Fibroblast of skin of scalp (primary cell): ENCODE measurements around the gene ERI3.

Experiments
- DNase-seq: peaks from one replicate; pipeline ENCODE4 v3.0.0-alpha.2; 2013

Gene ERI3

DNA sequence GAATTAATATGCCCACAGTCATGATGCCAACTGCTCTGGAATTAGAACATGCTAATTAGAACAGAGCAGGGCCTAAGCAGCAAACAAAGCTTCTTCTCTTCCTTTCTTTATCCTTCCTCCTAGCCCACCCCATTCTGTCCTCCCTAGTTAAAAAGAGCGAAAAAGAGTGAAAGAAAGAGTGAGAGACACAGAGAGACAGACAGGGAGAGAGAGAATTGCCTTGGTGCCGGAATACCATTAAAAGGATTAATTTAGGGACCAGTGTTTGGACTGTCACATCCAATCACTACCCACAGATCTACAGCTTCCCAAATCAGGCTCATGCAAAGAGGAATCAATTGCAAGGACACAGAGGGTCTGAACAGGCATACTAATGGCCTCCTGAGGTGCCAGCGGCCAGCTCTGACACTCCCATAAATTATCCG, 7.0 kb downstream of the ERI3 start:
- no peak for DNase-seq

DNA sequence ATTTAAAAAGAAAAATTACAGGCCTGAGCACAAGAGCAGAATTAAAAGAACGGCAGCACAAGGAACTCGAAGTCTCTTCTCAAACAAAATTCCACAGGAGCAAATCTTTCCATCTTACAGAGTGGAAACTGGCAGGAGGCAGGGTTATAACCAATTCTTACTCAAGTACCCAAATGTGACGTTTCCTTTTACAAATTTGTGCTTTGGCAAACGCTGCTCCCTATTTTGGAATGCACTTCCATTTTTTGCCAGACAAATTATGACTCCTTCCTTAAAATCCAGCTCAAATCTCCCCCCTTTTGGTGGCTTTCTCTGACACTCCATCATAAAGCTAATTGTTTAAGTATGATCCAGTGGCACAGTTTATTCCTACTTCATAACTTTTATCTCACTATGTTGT, 7.8 kb downstream of the ERI3 start:
- peak; percentile 35 for DNase-seq

- DNase-seq: no peak
Observed at GRCh38 chr1:44346878-44347277, 8.2 kb downstream of the ERI3 start.

DNA sequence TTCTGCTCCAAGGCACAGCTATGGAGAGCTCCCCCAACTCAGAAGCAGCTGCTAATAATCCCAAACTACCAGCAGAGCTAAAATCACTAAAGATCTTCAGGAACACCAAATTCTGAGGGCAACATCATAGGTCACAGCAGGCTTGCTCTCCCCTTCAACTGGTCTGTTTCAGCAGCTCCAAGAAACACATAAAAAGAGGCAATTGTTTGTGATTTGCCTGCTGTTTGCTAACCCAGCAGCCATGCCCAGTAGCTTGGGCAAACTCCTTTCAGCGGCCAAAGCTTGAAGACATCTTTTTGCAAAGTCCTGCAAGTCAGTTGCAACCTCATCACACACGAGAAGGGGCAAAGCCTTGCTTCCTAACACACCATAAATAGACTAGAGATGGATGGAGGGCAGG, 8.9 kb downstream of the ERI3 start:
- no peak for DNase-seq

DNA sequence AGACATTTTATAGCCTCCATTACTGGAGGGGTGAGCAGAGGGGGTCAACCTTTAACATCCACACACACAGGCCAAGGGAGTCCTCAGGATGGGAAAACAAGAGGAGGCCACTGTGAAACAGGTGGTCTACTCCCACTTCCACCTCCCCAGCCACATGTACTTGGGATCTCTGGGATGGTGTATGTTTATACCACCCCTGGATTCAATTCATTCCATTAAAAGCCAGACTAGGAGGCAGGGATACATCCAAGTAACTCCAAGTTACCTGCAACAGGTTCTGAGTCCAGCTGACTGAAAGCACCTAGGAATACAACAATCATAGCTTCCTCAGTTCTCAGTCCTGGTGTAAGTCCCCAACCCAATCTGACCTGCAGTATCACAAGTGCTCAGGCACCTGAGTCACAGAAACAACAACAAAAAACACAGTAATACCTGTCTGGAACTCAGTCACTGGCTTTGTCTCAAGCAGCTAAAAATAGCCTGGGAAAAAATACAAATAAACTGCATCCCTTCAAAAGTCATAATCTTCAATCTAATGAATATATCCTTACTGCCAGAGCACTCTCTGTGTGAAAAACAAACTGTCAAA, 9.8 kb downstream of the ERI3 start:
- DNase-seq: no peak

DNA sequence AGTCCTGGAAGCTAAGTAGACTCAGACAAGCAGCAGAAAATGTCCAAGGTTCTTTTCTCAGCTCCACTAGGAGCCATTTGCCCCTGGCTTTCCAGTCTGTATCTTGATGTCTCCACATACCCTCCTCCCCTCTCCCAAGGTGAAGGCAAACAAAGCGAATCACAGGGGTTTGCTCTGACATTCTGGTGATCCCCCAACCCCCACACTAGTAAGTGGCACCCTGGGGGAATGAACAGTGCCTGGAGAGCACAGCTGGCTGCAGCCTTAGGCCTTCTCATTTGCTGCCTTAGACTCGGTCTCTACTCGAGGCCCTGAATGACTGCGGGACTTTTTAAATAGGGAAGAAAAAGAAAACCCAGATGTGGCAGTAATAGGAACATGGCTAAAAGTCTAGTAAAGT, 15.3 kb downstream of the ERI3 start:
- DNase-seq: no peak

GRCh38 chr1:44338136-44338535, 16.9 kb downstream of the ERI3 start:
- no peak for DNase-seq

- DNase-seq: no peak
Observed at GRCh38 chr1:44336668-44337067, 18.4 kb downstream of the ERI3 start.

DNA sequence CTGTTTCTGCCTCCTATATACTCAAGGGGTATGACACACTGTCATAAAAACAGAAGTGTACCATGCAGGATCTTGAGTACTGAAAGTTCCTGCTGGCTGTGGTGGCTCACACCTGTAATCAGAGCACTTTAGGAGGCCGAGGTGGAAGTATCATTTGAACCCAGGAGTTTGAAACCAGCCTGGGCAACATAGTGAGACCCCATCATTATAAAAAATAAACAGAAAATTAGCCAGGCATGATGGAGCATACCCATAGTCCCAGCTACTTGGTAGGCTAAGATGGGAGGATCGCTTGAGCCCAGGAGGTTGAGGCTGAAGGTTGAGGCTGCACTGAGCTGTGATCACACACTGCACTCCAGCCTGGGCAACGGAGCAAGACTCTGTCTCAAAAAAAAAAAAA, 20.1 kb downstream of the ERI3 start:
- DNase-seq: no peak

DNA sequence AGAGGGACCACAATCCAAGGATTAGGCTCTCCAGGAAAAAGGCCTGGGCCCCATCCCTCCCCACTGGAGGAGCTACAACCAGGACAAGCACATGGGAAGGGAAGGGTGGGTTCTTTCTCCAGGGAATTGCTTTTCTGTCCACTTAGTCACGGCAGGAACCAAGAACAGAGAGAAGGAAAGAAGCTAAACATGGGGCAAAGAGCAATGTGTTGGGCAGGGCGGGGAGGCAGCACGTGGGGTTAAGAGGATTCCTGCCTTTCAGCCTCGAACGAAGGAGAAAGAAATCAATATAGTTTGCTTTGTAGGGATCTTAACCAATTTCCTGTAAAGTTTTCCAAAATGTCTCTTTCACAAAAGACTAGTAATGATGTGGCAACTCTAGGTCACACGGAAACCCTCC, 21.7 kb downstream of the ERI3 start:
- no peak for DNase-seq

DNA sequence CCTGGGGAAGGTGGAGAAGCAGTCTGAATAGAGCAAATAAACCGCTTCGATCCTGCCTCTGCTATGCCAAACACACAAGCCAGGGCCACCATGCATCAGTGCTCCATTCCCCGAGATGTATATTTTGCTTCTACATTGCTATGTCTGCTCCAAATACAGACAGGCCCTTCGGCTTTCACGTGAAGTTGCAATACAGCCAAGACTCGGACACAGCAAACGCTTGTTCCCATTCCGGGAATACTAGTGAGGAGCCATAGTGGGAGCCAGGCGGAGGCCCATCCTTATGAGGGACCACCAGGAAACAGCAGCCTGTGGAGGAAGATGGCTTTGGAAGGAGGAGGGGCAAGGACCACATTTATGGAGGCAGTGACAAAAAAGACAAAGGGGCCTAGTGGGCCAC, 22.6 kb downstream of the ERI3 start:
- no peak for DNase-seq

GRCh38 chr1:44330935-44331334, 24.1 kb downstream of the ERI3 start:
- DNase-seq: no peak

- no peak for DNase-seq
Observed at GRCh38 chr1:44328671-44329416, 26.2 kb downstream of the ERI3 start.

DNA sequence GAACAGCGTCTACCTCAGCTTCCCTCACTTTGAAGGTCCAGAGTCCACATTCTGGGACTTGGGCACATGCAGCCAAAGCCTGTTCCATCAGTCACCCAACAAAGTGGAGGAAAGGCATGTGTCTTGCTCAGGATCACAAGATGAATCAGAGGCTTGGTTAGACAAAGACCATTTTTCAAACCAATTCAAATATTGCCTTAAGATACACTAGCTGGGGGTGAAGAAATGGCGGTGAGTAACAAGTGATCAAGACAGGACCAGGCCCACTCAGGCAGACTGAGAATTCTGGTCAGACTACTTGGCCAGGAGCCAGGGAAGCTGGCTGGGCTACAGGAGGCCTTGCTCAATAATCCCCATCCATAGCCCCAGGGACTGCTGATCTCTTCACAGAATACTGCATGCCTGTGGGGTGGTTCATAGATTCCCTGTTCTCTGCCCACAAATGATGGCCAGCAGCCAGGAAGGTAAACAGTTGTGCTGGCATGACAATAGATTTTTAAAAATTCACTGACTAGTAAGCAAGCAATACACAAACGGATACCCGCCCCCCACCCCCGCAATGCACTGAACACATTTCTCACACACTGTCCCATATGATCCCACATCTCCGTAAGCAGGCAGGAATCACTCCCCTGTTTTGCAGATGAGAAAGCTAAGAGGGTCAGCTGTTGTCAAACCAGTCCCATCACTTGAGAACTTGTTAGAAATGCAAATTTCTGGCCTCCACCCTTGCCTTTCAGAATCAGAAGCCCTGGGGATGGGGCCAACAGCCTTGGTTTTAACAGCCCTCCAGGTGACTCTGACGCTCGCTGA, 27.2 kb downstream of the ERI3 start:
- peak; percentile 100 for DNase-seq

GRCh38 chr1:44326821-44327465, 28.1 kb downstream of the ERI3 start:
- DNase-seq: peak; percentile 7

- peak; percentile 31 for DNase-seq
Observed at GRCh38 chr1:44326024-44326701, 28.9 kb downstream of the ERI3 start.

DNA sequence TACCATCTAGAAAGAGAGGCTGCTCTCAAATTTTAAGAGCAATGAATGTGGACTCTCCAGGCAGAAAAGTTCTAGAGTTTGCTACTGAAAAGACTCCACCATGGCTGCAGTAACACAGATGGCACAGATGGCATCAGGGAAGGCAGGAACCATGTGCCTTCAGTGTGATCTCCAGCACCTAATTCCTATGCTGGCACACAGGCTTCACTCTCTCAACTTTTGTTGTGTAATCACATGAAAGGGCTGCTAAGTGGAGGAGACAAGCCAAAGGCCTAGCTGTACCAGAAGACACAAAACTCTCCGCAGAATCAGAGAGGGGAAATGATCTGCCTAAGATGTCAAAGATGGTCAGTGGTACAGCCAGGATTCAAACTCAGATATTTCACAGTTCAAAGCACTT, 31.1 kb downstream of the ERI3 start:
- no peak for DNase-seq

DNA sequence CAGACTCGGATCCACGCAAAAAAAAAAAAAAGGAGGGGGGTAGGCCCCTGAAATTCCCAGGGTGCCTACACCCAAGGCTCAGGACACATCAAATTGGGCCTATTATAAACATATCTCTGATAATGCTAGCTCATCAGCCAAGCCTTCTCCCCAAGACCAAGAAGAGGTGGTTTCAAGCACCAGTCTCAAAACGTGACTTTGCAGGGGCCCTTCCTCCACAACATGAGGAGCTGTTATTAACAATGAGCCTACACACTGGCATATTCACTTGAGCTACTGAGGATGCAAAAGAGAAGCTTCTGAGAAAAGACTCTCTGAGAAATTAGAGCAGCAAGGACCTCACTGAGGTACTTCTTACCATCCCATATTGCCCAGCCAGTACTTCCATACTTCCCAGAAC, 32.7 kb downstream of the ERI3 start:
- no peak for DNase-seq

DNA sequence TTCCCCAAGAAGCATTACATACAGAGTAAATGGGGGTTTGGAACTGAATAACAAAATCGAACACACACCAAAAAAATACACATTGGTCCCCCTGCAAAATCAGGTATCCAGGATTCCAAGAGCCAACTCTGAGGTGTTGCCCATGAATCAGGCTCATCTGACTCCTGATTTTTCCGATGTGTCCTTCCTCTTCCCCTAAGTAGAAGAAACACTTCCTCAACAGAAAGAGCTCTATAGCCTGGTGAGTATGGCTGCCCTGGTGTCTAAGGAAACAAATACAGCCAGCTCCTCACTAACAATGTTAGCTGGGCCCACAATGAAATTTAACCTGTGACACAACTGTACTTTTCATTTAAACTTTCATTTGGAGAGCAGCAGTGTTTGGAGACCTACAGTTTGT, 33.6 kb downstream of the ERI3 start:
- no peak for DNase-seq

DNA sequence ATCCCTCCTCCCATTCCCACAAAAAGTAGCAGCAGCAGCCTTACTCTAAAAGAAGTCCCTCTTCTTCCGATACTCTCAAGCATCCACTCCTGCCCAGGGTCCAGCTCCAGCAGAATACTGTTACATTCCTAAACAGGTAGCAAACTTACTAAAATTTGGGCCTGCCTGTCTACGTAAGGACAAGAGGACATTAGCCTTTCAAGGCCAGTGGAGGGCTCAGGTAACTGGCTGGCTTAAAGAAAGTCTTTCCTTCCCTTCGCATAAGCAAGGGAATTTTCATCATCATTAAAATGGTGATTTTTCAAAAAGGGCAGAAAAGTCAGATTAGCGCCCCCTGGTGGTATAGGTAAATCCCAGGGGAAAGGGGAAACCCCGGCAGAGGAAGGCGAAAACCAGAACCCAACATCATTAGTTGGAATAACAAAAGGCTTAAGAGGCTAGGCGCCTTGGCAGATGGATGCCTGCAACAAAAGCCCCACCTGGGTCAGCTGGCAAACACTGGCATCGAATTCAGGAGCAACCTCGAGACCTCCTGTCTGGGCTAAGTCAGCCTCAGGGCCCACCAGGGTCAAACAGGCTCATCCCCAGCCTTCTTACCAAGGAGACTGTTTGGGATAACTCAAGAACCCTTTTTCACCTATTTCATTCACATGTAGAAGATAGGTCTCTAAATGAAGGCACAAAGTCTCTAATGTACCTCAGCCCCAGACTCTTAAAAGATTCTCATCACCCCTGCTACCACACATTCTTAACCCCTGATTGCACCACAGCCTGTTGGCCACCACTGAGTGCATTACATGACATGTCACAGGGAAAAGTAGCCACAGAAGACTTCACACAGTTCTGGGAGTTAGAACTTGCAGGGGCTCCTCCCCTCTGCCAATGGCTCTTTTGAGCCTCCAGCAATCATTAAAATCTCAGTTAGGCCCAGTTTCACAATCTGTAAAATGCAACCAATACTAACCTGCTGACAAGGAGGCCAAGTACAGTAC, 36.7 kb downstream of the ERI3 start:
- DNase-seq: peak; percentile 50

- no peak for DNase-seq
Observed at GRCh38 chr1:44316231-44316759, 38.8 kb downstream of the ERI3 start.
